ENCODE measurements around the gene C11orf24. TPM values are rescaled to one million over a fixed set of nuclear protein-coding genes. Genes with fewer than 3 reads are reported as not detected.

C11orf24 gene
- total RNA-seq, 1 experiment from 2014 or later: 53.7 TPM

- TF ChIP-seq, protein P1, sequence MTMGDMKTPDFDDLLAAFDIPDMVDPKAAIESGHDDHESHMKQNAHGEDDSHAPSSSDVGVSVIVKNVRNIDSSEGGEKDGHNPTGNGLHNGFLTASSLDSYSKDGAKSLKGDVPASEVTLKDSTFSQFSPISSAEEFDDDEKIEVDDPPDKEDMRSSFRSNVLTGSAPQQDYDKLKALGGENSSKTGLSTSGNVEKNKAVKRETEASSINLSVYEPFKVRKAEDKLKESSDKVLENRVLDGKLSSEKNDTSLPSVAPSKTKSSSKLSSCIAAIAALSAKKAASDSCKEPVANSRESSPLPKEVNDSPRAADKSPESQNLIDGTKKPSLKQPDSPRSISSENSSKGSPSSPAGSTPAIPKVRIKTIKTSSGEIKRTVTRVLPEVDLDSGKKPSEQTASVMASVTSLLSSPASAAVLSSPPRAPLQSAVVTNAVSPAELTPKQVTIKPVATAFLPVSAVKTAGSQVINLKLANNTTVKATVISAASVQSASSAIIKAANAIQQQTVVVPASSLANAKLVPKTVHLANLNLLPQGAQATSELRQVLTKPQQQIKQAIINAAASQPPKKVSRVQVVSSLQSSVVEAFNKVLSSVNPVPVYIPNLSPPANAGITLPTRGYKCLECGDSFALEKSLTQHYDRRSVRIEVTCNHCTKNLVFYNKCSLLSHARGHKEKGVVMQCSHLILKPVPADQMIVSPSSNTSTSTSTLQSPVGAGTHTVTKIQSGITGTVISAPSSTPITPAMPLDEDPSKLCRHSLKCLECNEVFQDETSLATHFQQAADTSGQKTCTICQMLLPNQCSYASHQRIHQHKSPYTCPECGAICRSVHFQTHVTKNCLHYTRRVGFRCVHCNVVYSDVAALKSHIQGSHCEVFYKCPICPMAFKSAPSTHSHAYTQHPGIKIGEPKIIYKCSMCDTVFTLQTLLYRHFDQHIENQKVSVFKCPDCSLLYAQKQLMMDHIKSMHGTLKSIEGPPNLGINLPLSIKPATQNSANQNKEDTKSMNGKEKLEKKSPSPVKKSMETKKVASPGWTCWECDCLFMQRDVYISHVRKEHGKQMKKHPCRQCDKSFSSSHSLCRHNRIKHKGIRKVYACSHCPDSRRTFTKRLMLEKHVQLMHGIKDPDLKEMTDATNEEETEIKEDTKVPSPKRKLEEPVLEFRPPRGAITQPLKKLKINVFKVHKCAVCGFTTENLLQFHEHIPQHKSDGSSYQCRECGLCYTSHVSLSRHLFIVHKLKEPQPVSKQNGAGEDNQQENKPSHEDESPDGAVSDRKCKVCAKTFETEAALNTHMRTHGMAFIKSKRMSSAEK (CRISPR knock-in tag; IDR thresholded peaks at IDR 0.05; ENCODE audit: borderline replicate concordance): no peak
- no peak for TF ChIP-seq SP1 (CRISPR knock-in tag; conservative IDR thresholded peaks at IDR 0.05)
- TF ChIP-seq ETV6 (CRISPR knock-in tag; IDR thresholded peaks at IDR 0.05): no peak
- TF ChIP-seq, protein P2, sequence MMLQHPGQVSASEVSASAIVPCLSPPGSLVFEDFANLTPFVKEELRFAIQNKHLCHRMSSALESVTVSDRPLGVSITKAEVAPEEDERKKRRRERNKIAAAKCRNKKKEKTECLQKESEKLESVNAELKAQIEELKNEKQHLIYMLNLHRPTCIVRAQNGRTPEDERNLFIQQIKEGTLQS (CRISPR knock-in tag; conservative IDR thresholded peaks at IDR 0.05): no peak
- TF ChIP-seq, protein P3, sequence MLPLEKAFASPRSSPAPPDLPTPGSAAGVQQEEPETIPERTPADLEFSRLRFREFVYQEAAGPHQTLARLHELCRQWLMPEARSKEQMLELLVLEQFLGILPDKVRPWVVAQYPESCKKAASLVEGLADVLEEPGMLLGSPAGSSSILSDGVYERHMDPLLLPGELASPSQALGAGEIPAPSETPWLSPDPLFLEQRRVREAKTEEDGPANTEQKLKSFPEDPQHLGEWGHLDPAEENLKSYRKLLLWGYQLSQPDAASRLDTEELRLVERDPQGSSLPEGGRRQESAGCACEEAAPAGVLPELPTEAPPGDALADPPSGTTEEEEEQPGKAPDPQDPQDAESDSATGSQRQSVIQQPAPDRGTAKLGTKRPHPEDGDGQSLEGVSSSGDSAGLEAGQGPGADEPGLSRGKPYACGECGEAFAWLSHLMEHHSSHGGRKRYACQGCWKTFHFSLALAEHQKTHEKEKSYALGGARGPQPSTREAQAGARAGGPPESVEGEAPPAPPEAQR (CRISPR knock-in tag; IDR thresholded peaks at IDR 0.05): no peak
- TF ChIP-seq, protein P4, sequence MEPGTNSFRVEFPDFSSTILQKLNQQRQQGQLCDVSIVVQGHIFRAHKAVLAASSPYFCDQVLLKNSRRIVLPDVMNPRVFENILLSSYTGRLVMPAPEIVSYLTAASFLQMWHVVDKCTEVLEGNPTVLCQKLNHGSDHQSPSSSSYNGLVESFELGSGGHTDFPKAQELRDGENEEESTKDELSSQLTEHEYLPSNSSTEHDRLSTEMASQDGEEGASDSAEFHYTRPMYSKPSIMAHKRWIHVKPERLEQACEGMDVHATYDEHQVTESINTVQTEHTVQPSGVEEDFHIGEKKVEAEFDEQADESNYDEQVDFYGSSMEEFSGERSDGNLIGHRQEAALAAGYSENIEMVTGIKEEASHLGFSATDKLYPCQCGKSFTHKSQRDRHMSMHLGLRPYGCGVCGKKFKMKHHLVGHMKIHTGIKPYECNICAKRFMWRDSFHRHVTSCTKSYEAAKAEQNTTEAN (CRISPR knock-in tag; IDR thresholded peaks at IDR 0.05): no peak
- TF ChIP-seq JAZF1 (CRISPR knock-in tag; IDR thresholded peaks at IDR 0.05): no peak
- TF ChIP-seq ZNF138 (CRISPR knock-in tag; conservative IDR thresholded peaks at IDR 0.05): no peak
- no peak for TF ChIP-seq CTCF (IDR thresholded peaks at IDR 0.05)
- TF ChIP-seq TEAD1 (CRISPR knock-in tag; IDR thresholded peaks at IDR 0.05): no peak
- no peak for TF ChIP-seq IRF2 (CRISPR knock-in tag; IDR thresholded peaks at IDR 0.05; ENCODE audit: borderline replicate concordance, low read depth)
- TF ChIP-seq FOXK1 (CRISPR knock-in tag; IDR thresholded peaks at IDR 0.05): no peak
- TF ChIP-seq ARID4B (CRISPR knock-in tag; IDR thresholded peaks at IDR 0.05; ENCODE audit: borderline replicate concordance): no peak
Observed at GRCh38 chr11:68254421-68254820, 17.4 kb downstream of the C11orf24 start (continued).

All from WTC11 (cell line).